MCF 10A (cell line): ENCODE data around the gene KCNG2. TPM values are rescaled to one million over a fixed set of nuclear protein-coding genes. Genes with fewer than 3 reads are reported as not detected.

Experiments
- BruUV-seq: library from RNA; stranded (reverse); fragments of 400-500 nt; replicated peaks from 2 replicates; lab custom pipeline; 2021; lab: Mats Ljungman, UMichigan
- CTCF ChIA-PET: fragments of 300-600 bp; sonication (Branson Sonifier 250); formaldehyde crosslinking; extraction: SDS; loops from one replicate; lab custom pipeline; 2021; ENCODE audit warnings: antibody characterized with exemption, inconsistent platforms; lab: Yijun Ruan, JAX
- POLR2A ChIA-PET: fragments of 300-600, 350-650 bp; sonication (Branson Sonifier 250); formaldehyde crosslinking; extraction: SDS; loops from one replicate; lab custom pipeline; 2020; ENCODE audit warnings: antibody characterized with exemption, inconsistent platforms; lab: Yijun Ruan, JAX
- DNase-seq: peaks from one replicate; pipeline ENCODE4 v3.0.0-alpha.2; 2018; ENCODE audit not compliant: unreplicated experiment
- H3K27ac Mint-ChIP-seq: one replicate; pipeline ENCODE4 v1.8.0; 2022; ENCODE audit warnings: mild to moderate bottlenecking, low read depth, mixed read lengths; ENCODE audit not compliant: unreplicated experiment
- H3K27me3 Mint-ChIP-seq: one replicate; pipeline ENCODE4 v1.8.0; 2022; ENCODE audit warnings: mixed read lengths; ENCODE audit not compliant: insufficient read depth, unreplicated experiment
- H3K36me3 Mint-ChIP-seq: one replicate; pipeline ENCODE4 v1.8.0; 2022; ENCODE audit warnings: mild to moderate bottlenecking, moderate library complexity, mixed read lengths; ENCODE audit not compliant: insufficient read depth, unreplicated experiment
- H3K4me1 Mint-ChIP-seq: one replicate; pipeline ENCODE4 v1.8.0; 2022; ENCODE audit warnings: mixed read lengths; ENCODE audit not compliant: insufficient read depth, unreplicated experiment
- H3K4me3 Mint-ChIP-seq: one replicate; pipeline ENCODE4 v1.8.0; 2022; ENCODE audit warnings: mild to moderate bottlenecking, moderate library complexity, mixed read lengths; ENCODE audit not compliant: unreplicated experiment
- H3K9me3 Mint-ChIP-seq: one replicate; pipeline ENCODE4 v1.8.0; 2022; ENCODE audit warnings: mixed read lengths; ENCODE audit not compliant: unreplicated experiment
- intact Hi-C: fragments of 100-400 bp; cut with micrococcal nuclease; formaldehyde crosslinking; loops from 2 replicates; pipeline ENCODE4 v1.14.1; 2022
- total RNA-seq: library from RNA; stranded (reverse); gene quantifications from 2 replicates; pipeline ENCODE4 v1.2.3, GENCODE V29; 2022
- TF ChIP-seq, protein P1 (sequence below): fragments of 200-600 bp; IDR thresholded peaks from one replicate; pipeline ENCODE4 v1.8.0; 2022; ENCODE audit warnings: antibody characterized with exemption, mild to moderate bottlenecking; ENCODE audit not compliant: unreplicated experiment

The KCNG2 gene
- total RNA-seq, 1 experiment from 2014 or later = not detected

DNA sequence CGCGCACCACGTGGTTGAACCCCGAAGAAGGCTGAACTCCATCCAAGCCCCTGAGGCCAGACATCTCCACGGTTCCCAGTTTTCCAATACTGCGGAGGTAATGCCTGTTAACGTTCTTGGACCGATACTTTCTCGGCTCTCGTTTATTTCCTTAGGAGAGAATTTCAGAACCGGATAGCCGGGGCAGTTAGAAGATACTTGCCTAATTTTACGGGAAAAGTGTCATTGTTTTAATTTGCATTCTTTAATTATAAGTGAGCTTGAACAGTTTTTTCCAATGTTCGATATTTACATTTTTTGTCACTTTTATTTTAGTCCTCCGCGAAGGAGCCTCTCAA lies 10.2 kb upstream of the KCNG2 start:
- Mint-ChIP-seq H3K27ac (no peak overlapping the region), H3K27me3 (no peaks in the 10 kb centered on the region), H3K9me3 (no peaks in the 10 kb centered on the region), H3K4me3 (no peak overlapping the region), H3K4me1 (peaks cover 24% of the 10 kb centered on the region), H3K36me3 (no peaks in the 10 kb centered on the region)
- intact Hi-C loops = no loop called here
- ChIA-PET POLR2A (no interaction called here), CTCF (no interaction called here)
- DNase-seq = no peak
- no TSS peak for BruUV-seq
- TF ChIP-seq, protein P1, sequence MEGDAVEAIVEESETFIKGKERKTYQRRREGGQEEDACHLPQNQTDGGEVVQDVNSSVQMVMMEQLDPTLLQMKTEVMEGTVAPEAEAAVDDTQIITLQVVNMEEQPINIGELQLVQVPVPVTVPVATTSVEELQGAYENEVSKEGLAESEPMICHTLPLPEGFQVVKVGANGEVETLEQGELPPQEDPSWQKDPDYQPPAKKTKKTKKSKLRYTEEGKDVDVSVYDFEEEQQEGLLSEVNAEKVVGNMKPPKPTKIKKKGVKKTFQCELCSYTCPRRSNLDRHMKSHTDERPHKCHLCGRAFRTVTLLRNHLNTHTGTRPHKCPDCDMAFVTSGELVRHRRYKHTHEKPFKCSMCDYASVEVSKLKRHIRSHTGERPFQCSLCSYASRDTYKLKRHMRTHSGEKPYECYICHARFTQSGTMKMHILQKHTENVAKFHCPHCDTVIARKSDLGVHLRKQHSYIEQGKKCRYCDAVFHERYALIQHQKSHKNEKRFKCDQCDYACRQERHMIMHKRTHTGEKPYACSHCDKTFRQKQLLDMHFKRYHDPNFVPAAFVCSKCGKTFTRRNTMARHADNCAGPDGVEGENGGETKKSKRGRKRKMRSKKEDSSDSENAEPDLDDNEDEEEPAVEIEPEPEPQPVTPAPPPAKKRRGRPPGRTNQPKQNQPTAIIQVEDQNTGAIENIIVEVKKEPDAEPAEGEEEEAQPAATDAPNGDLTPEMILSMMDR = no peak

DNA sequence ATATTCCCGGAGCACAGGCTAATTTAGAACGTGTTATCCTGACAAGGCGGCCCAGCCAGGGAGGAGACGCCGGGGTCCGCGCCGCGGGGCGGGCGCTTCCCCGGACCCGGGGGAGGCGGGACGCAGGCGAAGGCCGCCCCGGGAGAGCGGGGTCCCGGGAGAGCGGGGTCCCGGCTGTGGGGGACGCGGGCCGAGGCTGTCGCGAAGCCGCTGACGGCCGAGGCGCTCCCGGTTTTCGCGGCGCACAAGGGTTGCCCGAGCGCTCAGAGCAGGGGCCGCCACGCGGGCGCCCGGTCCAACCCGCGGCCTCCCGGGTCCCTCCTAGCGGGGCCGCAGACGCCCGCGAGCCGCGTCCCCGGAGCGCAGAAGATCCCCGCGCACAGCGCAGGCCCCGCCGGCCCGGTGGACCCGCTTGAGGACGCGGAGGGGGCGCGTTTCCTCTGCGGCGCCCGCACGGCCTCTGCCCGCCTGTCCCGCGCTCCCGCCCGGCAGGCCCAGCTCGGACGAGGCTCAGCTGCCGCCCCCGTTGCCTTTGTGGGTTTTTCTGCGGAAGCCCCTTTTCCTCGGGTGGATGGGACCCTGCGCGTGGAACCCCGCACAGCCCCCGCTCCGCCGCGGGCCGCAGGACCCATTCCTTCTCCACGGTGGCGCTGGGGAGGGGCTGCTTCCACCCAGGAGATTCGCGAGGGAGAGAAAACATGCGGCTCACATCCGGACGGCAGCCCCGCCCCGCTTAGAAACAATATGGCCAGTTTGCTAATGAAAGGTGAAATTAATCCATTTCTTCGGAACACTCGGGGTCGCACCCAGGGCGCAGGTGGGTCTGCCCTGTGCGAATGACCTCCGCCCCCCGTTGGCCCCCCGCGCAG lies 9.6 kb upstream of the KCNG2 start:
- Mint-ChIP-seq H3K27me3 (no peaks in the 10 kb centered on the region), H3K36me3 (no peaks in the 10 kb centered on the region), H3K4me1 (peaks cover 24% of the 10 kb centered on the region), H3K27ac (no peak overlapping the region), H3K4me3 (no peak overlapping the region), H3K9me3 (no peaks in the 10 kb centered on the region)
- intact Hi-C loops = no loop called here
- TF ChIP-seq, protein P1 = no peak
- ChIA-PET POLR2A (no interaction called here), CTCF (no interaction called here)
- no peak for DNase-seq
- BruUV-seq = no TSS peak

DNA sequence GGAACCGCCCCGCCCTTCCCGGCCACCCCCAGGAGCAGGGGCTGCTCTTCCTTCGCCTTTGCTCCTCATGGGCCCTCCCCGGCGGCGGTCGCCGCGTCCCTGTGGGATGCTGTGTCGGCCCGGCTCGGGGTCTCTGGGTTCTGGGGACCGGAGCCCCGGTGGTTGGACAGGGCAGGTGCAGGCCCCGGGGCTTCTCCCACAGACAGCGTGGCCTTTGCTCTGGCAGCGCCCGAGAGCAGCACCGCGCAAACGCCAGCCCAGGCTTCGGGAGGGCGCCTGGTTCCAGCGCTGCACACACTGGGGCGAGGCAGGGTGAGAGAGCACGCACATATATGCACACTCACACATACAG lies 9.0 kb upstream of the KCNG2 start:
- DNase-seq = no peak
- Mint-ChIP-seq H3K27me3 (no peaks in the 10 kb centered on the region), H3K9me3 (no peaks in the 10 kb centered on the region), H3K36me3 (no peaks in the 10 kb centered on the region), H3K4me1 (peaks cover 24% of the 10 kb centered on the region), H3K27ac (no peak overlapping the region), H3K4me3 (no peak overlapping the region)
- intact Hi-C loops = no loop called here
- CTCF ChIA-PET = no interaction called here
- TF ChIP-seq, protein P1 = no peak
- POLR2A ChIA-PET = no interaction called here
- no TSS peak for BruUV-seq

DNA sequence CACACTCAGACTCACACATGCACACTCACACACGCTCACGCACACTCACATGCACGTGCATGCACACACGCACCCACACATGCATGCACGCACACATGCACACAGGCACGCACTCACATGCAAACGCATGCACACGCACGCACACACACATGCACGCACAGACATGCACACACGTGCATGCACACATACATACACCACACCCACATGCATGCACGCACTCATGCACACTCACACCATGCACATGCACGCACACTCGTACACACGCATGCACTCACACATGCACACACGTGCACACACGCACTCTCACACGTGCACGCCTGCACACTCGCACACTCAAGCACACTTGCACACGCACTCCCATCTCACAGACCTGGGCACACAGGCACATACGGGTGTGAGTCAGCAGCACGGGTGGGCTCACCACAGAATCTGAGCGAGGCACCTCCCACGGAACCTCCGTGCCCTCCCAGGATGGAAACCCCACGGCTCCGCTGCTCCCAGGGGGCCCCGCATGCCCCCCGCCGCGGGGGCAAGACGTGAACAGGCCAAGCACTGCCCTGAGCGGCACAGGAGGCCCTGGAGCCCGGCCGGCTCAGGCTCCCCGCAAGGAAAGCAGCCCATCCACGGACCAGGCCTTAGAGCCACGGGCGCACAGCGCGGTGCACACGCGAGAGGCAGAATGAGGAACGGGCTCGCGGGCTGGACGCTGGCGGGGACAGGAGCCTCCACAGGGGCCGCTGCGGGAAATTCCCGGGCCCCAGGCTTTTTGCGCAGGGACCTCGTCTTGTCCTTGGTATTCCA lies 8.4 kb upstream of the KCNG2 start:
- no peak for DNase-seq
- H3K9me3 Mint-ChIP-seq = peaks cover 2% of the 10 kb centered on the region
- CTCF ChIA-PET = no interaction called here
- H3K4me3 Mint-ChIP-seq = no peak overlapping the region
- TF ChIP-seq, protein P1 = no peak
- POLR2A ChIA-PET = no interaction called here
- no peak overlapping the region for H3K27ac Mint-ChIP-seq
- no TSS peak for BruUV-seq
- H3K36me3 Mint-ChIP-seq = no peaks in the 10 kb centered on the region
- H3K27me3 Mint-ChIP-seq = no peaks in the 10 kb centered on the region
- intact Hi-C loops = no loop called here
- peaks cover 24% of the 10 kb centered on the region for H3K4me1 Mint-ChIP-seq
